ENCODE measurements around the gene M1AP. TPM values are rescaled to one million over a fixed set of nuclear protein-coding genes. Genes with fewer than 3 reads are reported as not detected.

M1AP gene
- total and polyA plus RNA-seq, 9 of the 15 experiments (the other 6 are each of a cell fraction or from before 2014, with no cell fraction given), result 0.06 to 0.33 (median 0.11) TPM; not detected in 4

- TF ChIP-seq CGGBP1 (CRISPR knock-in tag; IDR thresholded peaks at IDR 0.05), result no peak
- TF ChIP-seq ZBTB40 (IDR thresholded peaks at IDR 0.05), result no peak; the same call in 1 of the 2 replicates
- TF ChIP-seq ZBTB40 (CRISPR knock-in tag; IDR thresholded peaks at IDR 0.05), result no peak
- peak; percentile 87 for TF ChIP-seq JUND (IDR thresholded peaks at IDR 0.05; ENCODE audit: borderline replicate concordance, low read depth, low read length)
- TF ChIP-seq JUND (tag; IDR thresholded peaks at IDR 0.05; ENCODE audit: borderline replicate concordance, low read depth, low read length), result peak; percentile 76; the same call in 2 of the 3 replicates
- no peak; the same call in 1 of the 2 replicates for TF ChIP-seq MBD2 (IDR thresholded peaks at IDR 0.05; ENCODE audit: borderline replicate concordance, low read depth)
- no peak for TF ChIP-seq PTBP1 (IDR thresholded peaks at IDR 0.05; ENCODE audit: low read depth, low read length)
- no peak for TF ChIP-seq POU5F1 (IDR thresholded peaks at IDR 0.05; ENCODE audit: borderline replicate concordance, low read depth, low read length, partially characterized antibody)
- no peak; a peak in 2 of 4 replicates for TF ChIP-seq KDM1A (IDR thresholded peaks at IDR 0.05)
- peak; percentile 100 for TF ChIP-seq NBN (IDR thresholded peaks at IDR 0.05; ENCODE audit: low read depth)
- TF ChIP-seq FUS (optimal IDR thresholded peaks at IDR 0.05; ENCODE audit: low read depth, low read length), result peak; percentile 30
- TF ChIP-seq, protein P1, sequence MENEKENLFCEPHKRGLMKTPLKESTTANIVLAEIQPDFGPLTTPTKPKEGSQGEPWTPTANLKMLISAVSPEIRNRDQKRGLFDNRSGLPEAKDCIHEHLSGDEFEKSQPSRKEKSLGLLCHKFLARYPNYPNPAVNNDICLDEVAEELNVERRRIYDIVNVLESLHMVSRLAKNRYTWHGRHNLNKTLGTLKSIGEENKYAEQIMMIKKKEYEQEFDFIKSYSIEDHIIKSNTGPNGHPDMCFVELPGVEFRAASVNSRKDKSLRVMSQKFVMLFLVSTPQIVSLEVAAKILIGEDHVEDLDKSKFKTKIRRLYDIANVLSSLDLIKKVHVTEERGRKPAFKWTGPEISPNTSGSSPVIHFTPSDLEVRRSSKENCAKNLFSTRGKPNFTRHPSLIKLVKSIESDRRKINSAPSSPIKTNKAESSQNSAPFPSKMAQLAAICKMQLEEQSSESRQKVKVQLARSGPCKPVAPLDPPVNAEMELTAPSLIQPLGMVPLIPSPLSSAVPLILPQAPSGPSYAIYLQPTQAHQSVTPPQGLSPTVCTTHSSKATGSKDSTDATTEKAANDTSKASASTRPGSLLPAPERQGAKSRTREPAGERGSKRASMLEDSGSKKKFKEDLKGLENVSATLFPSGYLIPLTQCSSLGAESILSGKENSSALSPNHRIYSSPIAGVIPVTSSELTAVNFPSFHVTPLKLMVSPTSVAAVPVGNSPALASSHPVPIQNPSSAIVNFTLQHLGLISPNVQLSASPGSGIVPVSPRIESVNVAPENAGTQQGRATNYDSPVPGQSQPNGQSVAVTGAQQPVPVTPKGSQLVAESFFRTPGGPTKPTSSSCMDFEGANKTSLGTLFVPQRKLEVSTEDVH (IDR thresholded peaks at IDR 0.05; ENCODE audit: low read depth, partially characterized antibody), result peak; percentile 95
- no peak for TF ChIP-seq BMI1 (IDR thresholded peaks at IDR 0.05; ENCODE audit: low read length)
- TF ChIP-seq CCNT2 (IDR thresholded peaks at IDR 0.05; ENCODE audit: borderline replicate concordance, extremely low read depth, insufficient read length, low read depth, low read length), result peak; percentile 22
- TF ChIP-seq NFE2 (IDR thresholded peaks at IDR 0.05; ENCODE audit: low read depth), result peak; percentile 61
Measured at GRCh38 chr2:74553892-74554819, 94.0 kb downstream of the M1AP start, which contains the start of the genes DOK1 and LOXL3 (continued).
